ENCODE results near the gene SYF2. TPM values are rescaled to one million over a fixed set of nuclear protein-coding genes. Genes with fewer than 3 reads are reported as not detected.

The SYF2 gene
- total and polyA plus RNA-seq, 2 donors (not counting 1 experiment from before 2014, with no cell fraction given), result 21.9 to 67.3 TPM

GRCh38 chr1:25217015-25217414 lies 15.3 kb downstream of the SYF2 start:
- Histone ChIP-seq H3K27me3 (replicated peaks in 1 of 4; ENCODE audit: control extremely low read depth in 1 of 4, control insufficient read depth in 3 of 4, insufficient read depth in 4 of 4, low read length in 3 of 4) (no peaks in the 10 kb centered on the region), H3K79me2 (ENCODE audit: control insufficient read depth, insufficient read depth, low read length) (no peaks in the 10 kb centered on the region), H3K4me2 (replicated peaks; ENCODE audit: low read depth, low read length, poor library complexity, severe bottlenecking) (no peak overlapping the region), H3K9me3 (ENCODE audit: control extremely low read depth in 1 of 3, control insufficient read depth in 2 of 3, insufficient read depth in 1 of 3, low read length in 2 of 3) (no peaks in the 10 kb centered on the region), H3K4me3 (ENCODE audit: control extremely low read depth in 1 of 5, extremely low read depth in 1 of 5, insufficient read depth in 1 of 5, low read depth in 2 of 5, low read length in 4 of 5) (no peak overlapping the region), H4K20me1 (ENCODE audit: control insufficient read depth, insufficient read depth, low read length, poor library complexity, severe bottlenecking) (no peaks in the 10 kb centered on the region), H3K36me3 (replicated peaks in 1 of 2; ENCODE audit: control extremely low read depth in 1 of 2, control insufficient read depth in 1 of 2, extremely low read depth in 1 of 2, insufficient read depth in 2 of 2, low read length in 1 of 2) (peaks cover 0 to 19% of the 10 kb centered on the region in 2 experiments), H3K27ac (ENCODE audit: low read length in 2 of 2) (no peak overlapping the region), H3K4me1 (ENCODE audit: control insufficient read depth in 2 of 2, insufficient read depth in 2 of 2, low read length in 2 of 2) (peaks cover 5 to 8% of the 10 kb centered on the region in 2 donors), H3K9ac (ENCODE audit: low read length) (no peak overlapping the region), H2AFZ (ENCODE audit: insufficient read depth, low read depth, low read length, poor library complexity, severe bottlenecking) (no peak overlapping the region)
- peak overlapping the region; percentile 2 for H3K27ac Mint-ChIP-seq
- WGBS (ENCODE audit: insufficient coverage), result 76% methylated on average over 3 of the region's 3 CpGs
- H3K9me3 Mint-ChIP-seq (ENCODE audit: insufficient read depth), result no peaks in the 10 kb centered on the region
- no peaks in the 10 kb centered on the region for H3K27me3 Mint-ChIP-seq
- no peak for TF ChIP-seq CTCF (IDR thresholded peaks at IDR 0.05)
- no peak for TF ChIP-seq EZH2 (IDR thresholded peaks at IDR 0.05; ENCODE audit: borderline replicate concordance, insufficient read depth, low read depth, low read length, poor library complexity, severe bottlenecking)
- ChIA-PET POLR2A (no interaction called here), CTCF (interaction anchor here (0.9 to 2.5 kb wide), 2 partner anchors 11 to 357 kb away, joined by 3 to 8 read pairs; no protein-coding TSS in a partner anchor)
- H3K4me1 Mint-ChIP-seq, result peaks cover 12% of the 10 kb centered on the region
- ATAC-seq (ENCODE audit: low read depth), result no peak
- intact Hi-C loops (cut with micrococcal nuclease), result no loop called here
- DNase-seq, result no peak
- H3K4me3 Mint-ChIP-seq, result no peak overlapping the region

- H3K9ac ChIP-seq (ENCODE audit: low read length), result no peak overlapping the region
- intact Hi-C loops (cut with micrococcal nuclease), result no loop called here
- Mint-ChIP-seq H3K27ac (no peak overlapping the region), H3K4me1 (peaks cover 12% of the 10 kb centered on the region), H3K4me3 (peak overlapping the region; percentile 27), H3K9me3 (ENCODE audit: insufficient read depth) (no peaks in the 10 kb centered on the region), H3K27me3 (no peaks in the 10 kb centered on the region)
- ATAC-seq (ENCODE audit: low read depth) (no peak), DNase-seq (peak; percentile 40)
- TF ChIP-seq CTCF (IDR thresholded peaks at IDR 0.05), result no peak
- no peak for TF ChIP-seq EZH2 (IDR thresholded peaks at IDR 0.05; ENCODE audit: borderline replicate concordance, insufficient read depth, low read depth, low read length, poor library complexity, severe bottlenecking)
- H3K4me1 ChIP-seq (ENCODE audit: control insufficient read depth in 2 of 2, insufficient read depth in 2 of 2, low read length in 2 of 2), result peaks cover 5 to 8% of the 10 kb centered on the region in 2 donors
- no peak overlapping the region for H3K4me3 ChIP-seq (ENCODE audit: control extremely low read depth in 1 of 5, extremely low read depth in 1 of 5, insufficient read depth in 1 of 5, low read depth in 2 of 5, low read length in 4 of 5)
- 0% methylated on average over 1 of the region's 4 CpGs for WGBS (ENCODE audit: insufficient coverage)
- H3K4me2 ChIP-seq (replicated peaks; ENCODE audit: low read depth, low read length, poor library complexity, severe bottlenecking), result peak overlapping the region; percentile 42
- H3K27me3 ChIP-seq (replicated peaks in 1 of 4; ENCODE audit: control extremely low read depth in 1 of 4, control insufficient read depth in 3 of 4, insufficient read depth in 4 of 4, low read length in 3 of 4), result no peaks in the 10 kb centered on the region
- no peaks in the 10 kb centered on the region for H3K79me2 ChIP-seq (ENCODE audit: control insufficient read depth, insufficient read depth, low read length)
- H2AFZ ChIP-seq (ENCODE audit: insufficient read depth, low read depth, low read length, poor library complexity, severe bottlenecking), result no peak overlapping the region
- no peak overlapping the region for H3K27ac ChIP-seq (ENCODE audit: low read length in 2 of 2)
- CTCF ChIA-PET, result interaction anchor here (0.8 to 2.5 kb wide), 4 partner anchors 10 to 68 kb away, joined by 3 to 8 read pairs (median 4); partner anchors contain the start of gene SYF2
- POLR2A ChIA-PET, result interaction anchor here (1.1 kb wide), 1 partner anchor 17 kb away, joined by 7 read pairs; the partner anchor contains the start of gene SYF2
- peaks cover 0 to 10% of the 10 kb centered on the region in 2 experiments for H3K36me3 ChIP-seq (replicated peaks in 1 of 2; ENCODE audit: control extremely low read depth in 1 of 2, control insufficient read depth in 1 of 2, extremely low read depth in 1 of 2, insufficient read depth in 2 of 2, low read length in 1 of 2)
- H3K9me3 ChIP-seq (ENCODE audit: control extremely low read depth in 1 of 3, control insufficient read depth in 2 of 3, insufficient read depth in 1 of 3, low read length in 2 of 3), result no peaks in the 10 kb centered on the region
- H4K20me1 ChIP-seq (ENCODE audit: control insufficient read depth, insufficient read depth, low read length, poor library complexity, severe bottlenecking), result no peaks in the 10 kb centered on the region
Observed at GRCh38 chr1:25216123-25216522, 16.2 kb downstream of the SYF2 start.
